Tibial artery (tissue), 4 donors: Measurements from ENCODE around the gene AP3B1.

ENCODE experiments used
- DNase-seq, 2 donors: peaks; one replicate each; pipeline ENCODE4 v3.0.0-alpha.2; 2019
- H3K27ac ChIP-seq, 2 donors: fragments of 200-600 bp; sonication (generic) in 1 of 2; 1 replicate in 1 of 2; 2 replicates in 1 of 2; pipeline ENCODE4 v1.5.1; 2018 to 2019; ENCODE audit warnings: mild to moderate bottlenecking in 1 of 2
- H3K27me3 ChIP-seq, 2 donors: fragments of 200-600 bp; sonication (generic) in 1 of 2; one replicate each; pipeline versions ENCODE4 v1.5.1 to v1.6.0; 2016 to 2019
- H3K36me3 ChIP-seq, 3 donors: fragments of 200-600 bp; sonication (generic) in 2 of 3; one replicate each; pipeline ENCODE4 v1.5.1; 2016 to 2019; ENCODE audit warnings: mild to moderate bottlenecking in 2 of 3
- H3K4me1 ChIP-seq, 4 donors: fragments of 200-600 bp; sonication (generic) in 2 of 4; 1 replicate in 3 of 4; 2 replicates in 1 of 4; pipeline ENCODE4 v1.5.1; 2016 to 2019
- H3K4me3 ChIP-seq, 2 donors: fragments of 200-600 bp; sonication (generic) in 1 of 2; 1 replicate in 1 of 2; 2 replicates in 1 of 2; pipeline ENCODE4 v1.5.1; 2018 to 2019; ENCODE audit warnings: mild to moderate bottlenecking in 2 of 2
- H3K9me3 ChIP-seq, 3 donors: fragments of 200-600 bp; sonication (generic) in 1 of 3; one replicate each; pipeline ENCODE4 v1.5.1; 2016 to 2019
- CTCF ChIP-seq, 2 experiments: fragments of 200-600 bp in 1 of 2; fragments of 450-650 bp in 1 of 2; IDR thresholded peaks; one replicate each; pipeline ENCODE4 v1.5.1; 2017 to 2019; ENCODE audit warnings: antibody characterized with exemption in 2 of 2, mild to moderate bottlenecking in 1 of 2, moderate library complexity in 1 of 2
- intact Hi-C: fragments of 100-400 bp; cut with DNase I; formaldehyde crosslinking; loops from one replicate; pipeline ENCODE4 v1.15.0; 2023; ENCODE audit warnings: low total_unique reads

Gene AP3B1

GRCh38 chr5:77996943-77997342, 297.6 kb downstream of the AP3B1 start:
- Histone ChIP-seq H3K4me1 (peaks cover 0 to 42% (median 19%) of the 10 kb centered on the region in 4 donors), H3K36me3 (peaks cover 0 to 7% (median 0%) of the 10 kb centered on the region in 3 donors), H3K27me3 (no peaks in the 10 kb centered on the region), H3K4me3 (no peak overlapping the region), H3K27ac (no peak overlapping the region), H3K9me3 (no peaks in the 10 kb centered on the region)
- DNase-seq, result no peak
- intact Hi-C loops, result no loop called here
- no peak for TF ChIP-seq CTCF (IDR thresholded peaks at IDR 0.05)

GRCh38 chr5:77995793-77996409, 298.6 kb downstream of the AP3B1 start:
- Histone ChIP-seq H3K36me3 (peaks cover 0 to 7% (median 0%) of the 10 kb centered on the region in 3 donors), H3K27me3 (no peaks in the 10 kb centered on the region), H3K9me3 (no peaks in the 10 kb centered on the region), H3K4me3 (no peak overlapping the region), H3K27ac (peak overlapping the region in 1 of 2 donors; percentile 46), H3K4me1 (peaks cover 0 to 47% (median 19%) of the 10 kb centered on the region in 4 donors)
- no peak for TF ChIP-seq CTCF (IDR thresholded peaks at IDR 0.05)
- DNase-seq, result no peak
- intact Hi-C loops, result no loop called here

- Histone ChIP-seq H3K36me3 (peaks cover 0 to 6% (median 0%) of the 10 kb centered on the region in 3 donors), H3K4me1 (peaks cover 0 to 48% (median 19%) of the 10 kb centered on the region in 4 donors), H3K9me3 (no peaks in the 10 kb centered on the region), H3K27me3 (no peaks in the 10 kb centered on the region), H3K4me3 (no peak overlapping the region), H3K27ac (peak overlapping the region; percentile 46 to 50)
- DNase-seq, result no peak
- intact Hi-C loops, result no loop called here
- no peak for TF ChIP-seq CTCF (IDR thresholded peaks at IDR 0.05)
Measured at GRCh38 chr5:77994943-77995342, 299.6 kb downstream of the AP3B1 start.

GRCh38 chr5:77993855-77994318, 300.6 kb downstream of the AP3B1 start:
- Histone ChIP-seq H3K9me3 (no peaks in the 10 kb centered on the region), H3K36me3 (peaks cover 0 to 3% (median 0%) of the 10 kb centered on the region in 3 donors), H3K27ac (peak overlapping the region; percentile 46 to 50), H3K4me3 (no peak overlapping the region), H3K27me3 (no peaks in the 10 kb centered on the region), H3K4me1 (peaks cover 0 to 48% (median 19%) of the 10 kb centered on the region in 4 donors)
- intact Hi-C loops, result no loop called here
- TF ChIP-seq CTCF (IDR thresholded peaks at IDR 0.05), result no peak
- no peak for DNase-seq

GRCh38 chr5:77993141-77993854, 301.2 kb downstream of the AP3B1 start:
- no peaks in the 10 kb centered on the region for H3K9me3 ChIP-seq
- H3K27me3 ChIP-seq, result no peaks in the 10 kb centered on the region
- H3K4me3 ChIP-seq, result no peak overlapping the region
- peak overlapping the region; percentile 46 to 50 for H3K27ac ChIP-seq
- peaks cover 0 to 3% (median 0%) of the 10 kb centered on the region in 3 donors for H3K36me3 ChIP-seq
- intact Hi-C loops, result no loop called here
- no peak for DNase-seq
- H3K4me1 ChIP-seq, result peaks cover 0 to 44% (median 18%) of the 10 kb centered on the region in 4 donors
- no peak for TF ChIP-seq CTCF (IDR thresholded peaks at IDR 0.05)
